OCI-LY1 (cell line): Measurements from ENCODE around the gene CNP.

Experiments used
- H2AFZ ChIP-seq: fragments of 200-600 bp; sonication (generic), shearing (Covaris generic); 2 replicates; pipeline ENCODE4 v1.6.0; 2014; ENCODE audit warnings: antibody characterized with exemption, mild to moderate bottlenecking, low read length
- H3F3A ChIP-seq: fragments of 200-600 bp; sonication (generic), shearing (Covaris generic); 2 replicates; pipeline ENCODE4 v1.6.0; 2014; ENCODE audit warnings: mild to moderate bottlenecking, antibody characterized with exemption, low read length, moderate library complexity; ENCODE audit not compliant: insufficient read depth
- H3K27ac ChIP-seq: fragments of 200-600 bp; sonication (generic); 2 replicates; pipeline ENCODE4 v1.5.1; 2014; ENCODE audit warnings: low read length, mixed run types, mild to moderate bottlenecking, low read depth; ENCODE audit not compliant: poor library complexity, severe bottlenecking
- H3K27me3 ChIP-seq: fragments of 200-600 bp; sonication (generic); 2 replicates; pipeline ENCODE4 v1.6.0; 2014; ENCODE audit warnings: antibody characterized with exemption, mild to moderate bottlenecking, low read length, moderate library complexity; ENCODE audit not compliant: insufficient read depth
- H3K36me3 ChIP-seq: fragments of 200-600 bp; sonication (generic); 2 replicates; pipeline ENCODE4 v1.6.1; 2014; ENCODE audit warnings: mild to moderate bottlenecking, antibody characterized with exemption, low read length, moderate library complexity, mixed read lengths; ENCODE audit not compliant: insufficient read depth
- H3K4me1 ChIP-seq: fragments of 200-600 bp; sonication (generic); 2 replicates; pipeline ENCODE4 v1.5.1; 2014; ENCODE audit warnings: mild to moderate bottlenecking, low read length, moderate library complexity; ENCODE audit not compliant: insufficient read depth, severe bottlenecking
- H3K4me2 ChIP-seq: fragments of 200-600 bp; sonication (generic), shearing (Covaris generic); 2 replicates; pipeline ENCODE4 v1.6.1; 2014; ENCODE audit warnings: low read length
- H3K4me3 ChIP-seq: fragments of 200-600 bp; sonication (generic); 2 replicates; pipeline ENCODE4 v1.5.1; 2014; ENCODE audit warnings: low read length, low read depth, mild to moderate bottlenecking, mixed read lengths; ENCODE audit not compliant: poor library complexity, severe bottlenecking
- H3K79me2 ChIP-seq: fragments of 200-600 bp; shearing (Covaris generic); 2 replicates; pipeline ENCODE4 v1.6.1; 2016; ENCODE audit warnings: mixed run types, low read length, mixed read lengths; ENCODE audit not compliant: insufficient read depth
- H3K9ac ChIP-seq: fragments of 200-600 bp; sonication (generic), shearing (Covaris generic); 2 replicates; pipeline ENCODE4 v1.6.1; 2014; ENCODE audit warnings: mild to moderate bottlenecking, low read length, mixed read lengths
- H3K9me2 ChIP-seq: fragments of 200-600 bp; sonication (generic), shearing (Covaris generic); 2 replicates; pipeline ENCODE4 v1.6.1; 2014; ENCODE audit warnings: low read depth, mild to moderate bottlenecking, low read length, mixed read lengths
- H3K9me3 ChIP-seq: fragments of 200-600 bp; shearing (Covaris generic); 2 replicates; pipeline ENCODE4 v1.6.1; 2014; ENCODE audit warnings: low read length, mixed read lengths
- H4K20me1 ChIP-seq: fragments of 200-600 bp; sonication (generic), shearing (Covaris generic); 2 replicates; pipeline ENCODE4 v1.6.0; 2016; ENCODE audit warnings: mild to moderate bottlenecking, low read length; ENCODE audit not compliant: insufficient read depth
- EZH2 ChIP-seq: fragments of 200-600 bp; sonication (generic), shearing (Covaris generic); IDR thresholded peaks from 2 replicates; pipeline ENCODE4 v1.8.0; 2017; ENCODE audit warnings: borderline replicate concordance, mixed run types, mild to moderate bottlenecking, antibody characterized with exemption, low read length, moderate library complexity, mixed read lengths
- TF ChIP-seq, protein P1 (sequence below): fragments of 200-600 bp; sonication (generic), shearing (Covaris generic); IDR thresholded peaks from 2 replicates; pipeline ENCODE4 v1.5.1; 2017; ENCODE audit warnings: mild to moderate bottlenecking, antibody characterized with exemption, low read length, moderate library complexity, mixed read lengths

The CNP gene

DNA sequence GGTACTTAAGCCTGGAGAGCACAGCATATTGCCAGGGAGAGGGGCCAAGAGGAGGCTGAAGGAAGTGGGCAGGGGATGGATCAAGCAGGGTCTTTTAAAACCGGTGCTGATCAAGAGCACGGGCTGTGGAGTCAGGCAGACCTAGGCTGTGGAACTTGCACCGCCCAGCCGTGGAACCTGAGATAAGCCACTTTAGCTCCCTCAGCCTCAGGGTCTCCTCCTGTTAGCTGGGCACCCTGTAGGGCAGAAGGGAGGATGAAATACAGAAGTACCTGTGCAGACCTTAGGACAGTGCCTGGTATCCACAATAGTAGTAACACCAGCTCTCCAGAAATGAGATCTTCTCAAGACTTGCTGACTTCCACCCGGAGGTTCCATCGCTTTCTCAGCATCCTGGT, 26.9 kb upstream of the CNP start:
- Histone ChIP-seq H4K20me1 (no peaks in the 10 kb centered on the region), H3K27ac (no peak overlapping the region), H3K36me3 (no peaks in the 10 kb centered on the region; the same call in 1 of the 2 replicates), H3K9ac (no peak overlapping the region), H3K4me2 (no peak overlapping the region), H3K4me3 (no peak overlapping the region), H3K9me3 (no peaks in the 10 kb centered on the region), H3K79me2 (no peaks in the 10 kb centered on the region), H3F3A (no peaks in the 10 kb centered on the region), H2AFZ (no peak overlapping the region), H3K9me2 (no peaks in the 10 kb centered on the region), H3K4me1 (peaks cover 3% of the 10 kb centered on the region), H3K27me3 (no peaks in the 10 kb centered on the region)
- TF ChIP-seq EZH2, result no peak
- TF ChIP-seq, protein P1, sequence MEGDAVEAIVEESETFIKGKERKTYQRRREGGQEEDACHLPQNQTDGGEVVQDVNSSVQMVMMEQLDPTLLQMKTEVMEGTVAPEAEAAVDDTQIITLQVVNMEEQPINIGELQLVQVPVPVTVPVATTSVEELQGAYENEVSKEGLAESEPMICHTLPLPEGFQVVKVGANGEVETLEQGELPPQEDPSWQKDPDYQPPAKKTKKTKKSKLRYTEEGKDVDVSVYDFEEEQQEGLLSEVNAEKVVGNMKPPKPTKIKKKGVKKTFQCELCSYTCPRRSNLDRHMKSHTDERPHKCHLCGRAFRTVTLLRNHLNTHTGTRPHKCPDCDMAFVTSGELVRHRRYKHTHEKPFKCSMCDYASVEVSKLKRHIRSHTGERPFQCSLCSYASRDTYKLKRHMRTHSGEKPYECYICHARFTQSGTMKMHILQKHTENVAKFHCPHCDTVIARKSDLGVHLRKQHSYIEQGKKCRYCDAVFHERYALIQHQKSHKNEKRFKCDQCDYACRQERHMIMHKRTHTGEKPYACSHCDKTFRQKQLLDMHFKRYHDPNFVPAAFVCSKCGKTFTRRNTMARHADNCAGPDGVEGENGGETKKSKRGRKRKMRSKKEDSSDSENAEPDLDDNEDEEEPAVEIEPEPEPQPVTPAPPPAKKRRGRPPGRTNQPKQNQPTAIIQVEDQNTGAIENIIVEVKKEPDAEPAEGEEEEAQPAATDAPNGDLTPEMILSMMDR, result no peak

DNA sequence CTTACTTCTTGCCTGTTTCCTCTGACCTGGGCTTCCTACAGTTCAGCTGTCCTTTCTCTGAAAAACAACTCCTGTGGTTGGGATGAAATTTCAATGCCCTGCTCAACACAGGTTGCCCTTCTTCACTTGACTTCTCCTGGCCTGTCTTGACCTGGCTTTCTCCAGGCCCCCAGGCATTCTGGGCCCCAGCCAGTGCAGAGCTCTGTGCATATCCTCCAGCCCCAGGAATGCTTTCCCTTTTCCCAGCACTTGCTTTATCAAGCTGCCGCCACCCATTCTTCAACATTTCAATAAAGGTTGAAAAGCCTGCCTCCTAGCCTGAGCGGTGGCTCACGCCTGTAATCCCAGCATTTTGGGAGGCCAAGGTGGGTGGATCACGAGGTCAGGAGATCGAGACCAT, 25.4 kb upstream of the CNP start:
- no peak overlapping the region for H3K9ac ChIP-seq
- H3F3A ChIP-seq, result no peaks in the 10 kb centered on the region
- H2AFZ ChIP-seq, result no peak overlapping the region
- TF ChIP-seq, protein P1, result no peak
- no peak for TF ChIP-seq EZH2
- no peaks in the 10 kb centered on the region for H3K27me3 ChIP-seq
- H3K9me3 ChIP-seq, result no peaks in the 10 kb centered on the region
- H3K4me1 ChIP-seq, result peaks cover 3% of the 10 kb centered on the region
- H4K20me1 ChIP-seq, result no peaks in the 10 kb centered on the region
- no peak overlapping the region for H3K27ac ChIP-seq
- no peak overlapping the region for H3K4me2 ChIP-seq
- H3K36me3 ChIP-seq, result no peaks in the 10 kb centered on the region; the same call in 1 of the 2 replicates
- no peak overlapping the region for H3K4me3 ChIP-seq
- no peaks in the 10 kb centered on the region for H3K9me2 ChIP-seq
- no peaks in the 10 kb centered on the region for H3K79me2 ChIP-seq

DNA sequence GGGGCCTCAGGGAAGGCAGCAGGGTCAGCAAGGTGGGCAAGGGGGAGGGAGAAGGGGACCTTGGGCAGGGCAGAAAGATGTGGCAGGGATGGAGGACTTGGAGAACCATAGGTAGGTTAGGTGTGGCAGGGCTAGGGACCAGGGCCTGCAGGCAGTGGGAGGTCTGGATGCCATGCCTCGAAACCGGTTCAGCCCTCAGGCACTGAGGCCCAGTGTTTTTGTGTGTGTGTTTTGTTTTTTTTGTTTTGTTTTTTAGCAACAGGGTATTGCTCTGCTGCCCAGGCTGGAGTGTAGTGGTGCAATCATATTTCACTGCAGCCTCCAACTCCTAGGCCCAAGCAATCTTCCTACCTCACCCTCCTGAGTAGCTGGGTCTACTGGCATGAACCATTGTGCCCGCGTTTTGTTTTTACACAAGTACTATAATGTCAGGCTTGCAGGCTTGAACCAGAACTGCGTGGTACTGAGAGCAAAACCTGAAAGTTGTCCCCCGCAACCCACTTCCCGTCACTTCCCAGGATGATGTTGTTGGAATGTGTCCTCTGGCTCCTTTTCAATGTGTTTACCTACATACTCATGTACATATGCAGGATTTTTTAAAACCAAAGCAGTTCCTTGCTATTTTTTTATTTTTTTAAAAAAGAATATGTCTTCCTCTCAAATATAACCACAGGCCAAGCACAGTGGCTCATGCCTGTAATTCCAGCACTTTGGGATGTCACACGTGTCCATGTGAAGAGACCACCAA, 23.8 kb upstream of the CNP start:
- Histone ChIP-seq H3K4me2 (no peak overlapping the region), H2AFZ (no peak overlapping the region)

More for the DNA sequence above, 23.8 kb upstream of the CNP start:
- H3K9me3 ChIP-seq, result no peaks in the 10 kb centered on the region
- no peaks in the 10 kb centered on the region for H4K20me1 ChIP-seq
- no peaks in the 10 kb centered on the region for H3K79me2 ChIP-seq
- no peaks in the 10 kb centered on the region for H3F3A ChIP-seq
- no peaks in the 10 kb centered on the region for H3K36me3 ChIP-seq
- no peak overlapping the region for H3K27ac ChIP-seq
- no peak overlapping the region for H3K4me3 ChIP-seq
- H3K27me3 ChIP-seq, result no peaks in the 10 kb centered on the region
- H3K9ac ChIP-seq, result no peak overlapping the region
- no peaks in the 10 kb centered on the region for H3K4me1 ChIP-seq
- TF ChIP-seq EZH2, result no peak
- TF ChIP-seq, protein P1, result no peak
- no peaks in the 10 kb centered on the region for H3K9me2 ChIP-seq
